ENCODE measurements around the gene PDGFD.

Gene PDGFD

GRCh38 chr11:103947546-103947919 lies 216.4 kb downstream of the PDGFD start:
- 92 to 93% methylated on average over 2 of the region's 2 CpGs for WGBS, 2 experiments
- H3K4me1 ChIP-seq (ENCODE audit: control insufficient read depth, insufficient read depth, low read length): no peaks in the 10 kb centered on the region
- no peaks in the 10 kb centered on the region for H3K9me3 ChIP-seq (ENCODE audit: control insufficient read depth, low read length)
- no peaks in the 10 kb centered on the region for H3K27me3 ChIP-seq (ENCODE audit: control insufficient read depth, insufficient read depth, low read length, poor library complexity, severe bottlenecking)
- H3K27ac ChIP-seq (ENCODE audit: insufficient read depth, low read depth, low read length, poor library complexity, severe bottlenecking): no peak overlapping the region
- H3K4me3 ChIP-seq (ENCODE audit: insufficient read depth, low read depth, low read length): no peak overlapping the region
- no peaks in the 10 kb centered on the region for H3K36me3 ChIP-seq (ENCODE audit: control insufficient read depth, insufficient read depth, low read length)

- H3K4me3 ChIP-seq (ENCODE audit: insufficient read depth, low read depth, low read length): no peak overlapping the region
- no peaks in the 10 kb centered on the region for H3K9me3 ChIP-seq (ENCODE audit: control insufficient read depth, low read length)
- H3K27me3 ChIP-seq (ENCODE audit: control insufficient read depth, insufficient read depth, low read length, poor library complexity, severe bottlenecking): no peaks in the 10 kb centered on the region
- 90 to 95% methylated on average over 3 of the region's 3 CpGs for WGBS, 2 experiments
- no peaks in the 10 kb centered on the region for H3K4me1 ChIP-seq (ENCODE audit: control insufficient read depth, insufficient read depth, low read length)
- no peak overlapping the region for H3K27ac ChIP-seq (ENCODE audit: insufficient read depth, low read depth, low read length, poor library complexity, severe bottlenecking)
- H3K36me3 ChIP-seq (ENCODE audit: control insufficient read depth, insufficient read depth, low read length): no peaks in the 10 kb centered on the region
These were observed 217.0 kb downstream of the PDGFD start for GRCh38 chr11:103946793-103947545.

GRCh38 chr11:103944251-103944940 lies 219.6 kb downstream of the PDGFD start:
- Histone ChIP-seq H3K4me3 (ENCODE audit: insufficient read depth, low read depth, low read length) (no peak overlapping the region), H3K9me3 (ENCODE audit: control insufficient read depth, low read length) (no peaks in the 10 kb centered on the region), H3K27me3 (ENCODE audit: control insufficient read depth, insufficient read depth, low read length, poor library complexity, severe bottlenecking) (no peaks in the 10 kb centered on the region), H3K4me1 (ENCODE audit: control insufficient read depth, insufficient read depth, low read length) (no peaks in the 10 kb centered on the region), H3K36me3 (ENCODE audit: control insufficient read depth, insufficient read depth, low read length) (no peaks in the 10 kb centered on the region), H3K27ac (ENCODE audit: insufficient read depth, low read depth, low read length, poor library complexity, severe bottlenecking) (no peak overlapping the region)
- 86% methylated on average over 1 of the region's 1 CpG; no CpG with 5 or more reads in 1 of the 2 experiments for WGBS, 2 experiments

DNA sequence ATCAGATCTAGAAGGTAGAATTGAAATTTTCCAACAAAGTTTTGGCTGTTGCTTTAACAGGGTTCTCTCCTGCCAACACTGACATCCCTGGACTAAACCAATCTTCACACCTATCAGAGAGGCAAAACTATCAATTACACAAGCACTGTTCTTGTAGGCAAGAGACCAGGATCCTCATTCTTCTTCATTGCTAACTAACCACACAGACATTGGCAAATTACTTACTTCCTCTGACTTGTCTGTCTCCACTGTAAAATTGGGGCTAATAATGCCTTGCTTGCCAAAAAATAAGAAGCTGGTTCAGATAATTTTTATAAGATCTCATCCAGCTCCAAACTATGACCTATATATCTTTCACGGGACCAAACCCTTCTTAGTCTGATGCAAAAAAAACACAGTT lies 221.3 kb downstream of the PDGFD start:
- Histone ChIP-seq H3K27me3 (ENCODE audit: control insufficient read depth, insufficient read depth, low read length, poor library complexity, severe bottlenecking) (no peaks in the 10 kb centered on the region), H3K27ac (ENCODE audit: insufficient read depth, low read depth, low read length, poor library complexity, severe bottlenecking) (no peak overlapping the region), H3K4me3 (ENCODE audit: insufficient read depth, low read depth, low read length) (no peak overlapping the region), H3K9me3 (ENCODE audit: control insufficient read depth, low read length) (no peaks in the 10 kb centered on the region), H3K4me1 (ENCODE audit: control insufficient read depth, insufficient read depth, low read length) (no peaks in the 10 kb centered on the region), H3K36me3 (ENCODE audit: control insufficient read depth, insufficient read depth, low read length) (no peaks in the 10 kb centered on the region)
- 100% methylated on average over 1 of the region's 1 CpG for WGBS, 2 experiments

DNA sequence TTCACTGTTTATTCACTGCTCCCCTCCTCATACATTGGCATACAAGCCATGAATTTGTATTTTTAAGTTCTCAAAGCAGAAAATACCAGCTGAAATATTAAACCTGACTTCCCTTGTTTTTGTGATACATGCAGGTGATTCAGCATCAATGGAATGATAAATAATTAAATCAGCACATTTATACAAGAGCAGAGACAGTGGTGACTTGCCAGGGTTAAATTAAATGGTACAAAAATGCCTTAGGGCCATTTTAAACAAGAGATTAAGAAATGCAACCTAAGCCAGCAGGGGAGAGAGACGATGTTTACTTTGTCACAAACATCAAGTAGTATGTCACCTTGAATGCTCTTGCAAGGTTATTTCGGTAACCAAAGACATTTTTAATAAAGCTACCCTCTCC lies 223.4 kb downstream of the PDGFD start:
- H3K4me1 ChIP-seq (ENCODE audit: control insufficient read depth, insufficient read depth, low read length): no peaks in the 10 kb centered on the region
- WGBS, 2 experiments: 84 to 100% methylated on average over 1 to 2 of the region's 2 CpGs
- no peak overlapping the region for H3K27ac ChIP-seq (ENCODE audit: insufficient read depth, low read depth, low read length, poor library complexity, severe bottlenecking)
- H3K36me3 ChIP-seq (ENCODE audit: control insufficient read depth, insufficient read depth, low read length): no peaks in the 10 kb centered on the region
- H3K9me3 ChIP-seq (ENCODE audit: control insufficient read depth, low read length): no peaks in the 10 kb centered on the region
- H3K4me3 ChIP-seq (ENCODE audit: insufficient read depth, low read depth, low read length): no peak overlapping the region
- H3K27me3 ChIP-seq (ENCODE audit: control insufficient read depth, insufficient read depth, low read length, poor library complexity, severe bottlenecking): no peaks in the 10 kb centered on the region

DNA sequence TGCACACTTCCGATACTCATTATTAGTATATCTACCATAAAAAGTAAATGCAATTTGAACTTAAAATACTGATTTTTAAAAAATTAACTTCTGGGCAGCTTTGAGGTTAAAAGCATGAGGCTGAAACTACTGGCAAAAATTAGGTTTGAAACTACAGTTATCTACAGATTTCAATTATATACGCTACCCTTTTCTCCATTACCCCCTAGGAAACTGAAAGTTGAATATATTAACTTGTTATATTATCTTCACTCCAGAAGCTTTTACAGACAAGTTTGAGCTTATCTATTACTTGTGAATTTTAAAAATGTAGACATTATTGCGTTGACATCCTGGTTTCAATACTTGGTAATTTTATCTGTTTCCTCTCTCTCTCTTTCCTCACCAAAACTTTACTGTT lies 224.3 kb downstream of the PDGFD start:
- WGBS, 2 experiments: 75 to 100% methylated on average over 1 of the region's 3 CpGs
- no peaks in the 10 kb centered on the region for H3K36me3 ChIP-seq (ENCODE audit: control insufficient read depth, insufficient read depth, low read length)
- no peaks in the 10 kb centered on the region for H3K4me1 ChIP-seq (ENCODE audit: control insufficient read depth, insufficient read depth, low read length)
- no peak overlapping the region for H3K4me3 ChIP-seq (ENCODE audit: insufficient read depth, low read depth, low read length)
- no peaks in the 10 kb centered on the region for H3K27me3 ChIP-seq (ENCODE audit: control insufficient read depth, insufficient read depth, low read length, poor library complexity, severe bottlenecking)
- H3K27ac ChIP-seq (ENCODE audit: insufficient read depth, low read depth, low read length, poor library complexity, severe bottlenecking): no peak overlapping the region
- no peaks in the 10 kb centered on the region for H3K9me3 ChIP-seq (ENCODE audit: control insufficient read depth, low read length)

- no peaks in the 10 kb centered on the region for H3K9me3 ChIP-seq (ENCODE audit: control insufficient read depth, low read length)
- no peaks in the 10 kb centered on the region for H3K4me1 ChIP-seq (ENCODE audit: control insufficient read depth, insufficient read depth, low read length)
- H3K27me3 ChIP-seq (ENCODE audit: control insufficient read depth, insufficient read depth, low read length, poor library complexity, severe bottlenecking): no peaks in the 10 kb centered on the region
- H3K36me3 ChIP-seq (ENCODE audit: control insufficient read depth, insufficient read depth, low read length): no peaks in the 10 kb centered on the region
- H3K27ac ChIP-seq (ENCODE audit: insufficient read depth, low read depth, low read length, poor library complexity, severe bottlenecking): no peak overlapping the region
- H3K4me3 ChIP-seq (ENCODE audit: insufficient read depth, low read depth, low read length): no peak overlapping the region
- WGBS, 2 experiments: 86 to 95% methylated on average over 1 of the region's 1 CpG
These were observed 227.9 kb downstream of the PDGFD start for GRCh38 chr11:103936059-103936458.

DNA sequence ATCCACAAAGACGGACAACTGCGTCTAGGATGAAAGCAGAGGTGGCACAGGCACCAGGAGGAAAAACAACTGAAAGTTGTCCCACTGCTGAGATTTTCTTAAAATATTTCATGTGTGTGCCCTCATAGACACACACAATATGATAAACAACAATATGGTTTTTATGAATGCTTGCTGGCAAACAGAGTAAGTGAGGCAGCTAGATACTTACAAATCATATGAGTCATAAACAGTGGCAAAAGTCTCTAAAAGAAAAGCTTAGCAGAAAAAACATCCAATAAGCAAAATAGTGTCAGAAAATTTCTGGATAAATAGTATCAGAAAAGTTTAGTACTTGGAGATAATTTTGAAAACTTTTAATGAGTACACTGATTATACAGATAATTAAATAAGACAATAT lies 228.7 kb downstream of the PDGFD start:
- H3K4me1 ChIP-seq (ENCODE audit: control insufficient read depth, insufficient read depth, low read length): no peaks in the 10 kb centered on the region
- H3K27me3 ChIP-seq (ENCODE audit: control insufficient read depth, insufficient read depth, low read length, poor library complexity, severe bottlenecking): no peaks in the 10 kb centered on the region
- no peak overlapping the region for H3K27ac ChIP-seq (ENCODE audit: insufficient read depth, low read depth, low read length, poor library complexity, severe bottlenecking)
- WGBS, 2 experiments: 92 to 98% methylated on average over 2 of the region's 2 CpGs
- no peak overlapping the region for H3K4me3 ChIP-seq (ENCODE audit: insufficient read depth, low read depth, low read length)
- H3K9me3 ChIP-seq (ENCODE audit: control insufficient read depth, low read length): no peaks in the 10 kb centered on the region
- H3K36me3 ChIP-seq (ENCODE audit: control insufficient read depth, insufficient read depth, low read length): no peaks in the 10 kb centered on the region

- Histone ChIP-seq H3K27me3 (ENCODE audit: control insufficient read depth, insufficient read depth, low read length, poor library complexity, severe bottlenecking) (no peaks in the 10 kb centered on the region), H3K4me3 (ENCODE audit: insufficient read depth, low read depth, low read length) (no peak overlapping the region), H3K4me1 (ENCODE audit: control insufficient read depth, insufficient read depth, low read length) (no peaks in the 10 kb centered on the region), H3K36me3 (ENCODE audit: control insufficient read depth, insufficient read depth, low read length) (no peaks in the 10 kb centered on the region), H3K27ac (ENCODE audit: insufficient read depth, low read depth, low read length, poor library complexity, severe bottlenecking) (no peak overlapping the region), H3K9me3 (ENCODE audit: control insufficient read depth, low read length) (no peaks in the 10 kb centered on the region)
- WGBS, 2 experiments: 93 to 94% methylated on average over 3 of the region's 3 CpGs
These were observed 234.6 kb downstream of the PDGFD start for GRCh38 chr11:103929170-103929903.

GRCh38 chr11:103928802-103929161 lies 235.2 kb downstream of the PDGFD start:
- 88 to 90% methylated on average over 5 of the region's 5 CpGs for WGBS, 2 experiments
- Histone ChIP-seq H3K27me3 (ENCODE audit: control insufficient read depth, insufficient read depth, low read length, poor library complexity, severe bottlenecking) (no peaks in the 10 kb centered on the region), H3K36me3 (ENCODE audit: control insufficient read depth, insufficient read depth, low read length) (no peaks in the 10 kb centered on the region), H3K4me1 (ENCODE audit: control insufficient read depth, insufficient read depth, low read length) (no peaks in the 10 kb centered on the region), H3K9me3 (ENCODE audit: control insufficient read depth, low read length) (no peaks in the 10 kb centered on the region), H3K27ac (ENCODE audit: insufficient read depth, low read depth, low read length, poor library complexity, severe bottlenecking) (no peak overlapping the region), H3K4me3 (ENCODE audit: insufficient read depth, low read depth, low read length) (no peak overlapping the region)

Measured in ectodermal cell (in vitro differentiated cells).